ENCODE results near the gene KATNAL2. TPM values are rescaled to one million over a fixed set of nuclear protein-coding genes. Genes with fewer than 3 reads are reported as not detected.
"Not testable (repeated sequence)": the region's sequence is repeated elsewhere in the genome, so short reads cannot be mapped to it uniquely, and the experiment has no call there.

The KATNAL2 gene
- total RNA-seq, 2 donors from 2014 or later = 5.6 to 5.7 TPM

DNA sequence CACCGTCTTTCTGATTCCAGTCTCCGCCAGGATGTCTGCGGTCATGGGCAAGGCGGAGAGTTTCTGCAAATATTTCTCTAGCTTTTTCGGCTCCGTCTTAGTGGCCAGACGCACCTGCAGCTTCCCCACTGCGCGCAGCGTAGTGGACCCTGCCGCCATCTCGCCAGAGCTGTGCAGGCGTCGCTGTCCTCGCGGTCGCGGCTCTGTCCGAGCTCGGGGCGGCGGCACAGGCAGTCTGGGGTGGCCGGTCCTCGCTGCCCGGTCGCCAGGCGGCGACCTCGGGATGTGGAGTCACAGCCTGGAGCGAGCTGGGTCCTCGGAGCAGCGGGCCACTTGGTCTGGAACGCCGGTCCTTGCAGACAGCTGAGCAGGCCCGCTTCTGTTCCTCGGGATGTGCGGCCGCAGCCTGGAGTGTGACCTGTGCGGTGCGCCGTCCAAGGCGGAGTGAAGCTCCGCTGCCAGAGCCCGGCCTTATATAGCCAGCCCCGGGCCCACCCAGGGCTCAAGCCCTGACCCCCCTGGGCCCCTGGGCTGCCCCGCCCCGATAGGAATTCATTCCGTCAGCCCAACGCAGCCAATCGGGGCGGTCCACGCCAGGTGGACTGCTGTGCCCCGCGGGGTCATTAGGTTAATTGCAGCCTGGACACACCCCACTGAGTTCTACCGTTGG is 112.4 kb downstream of the KATNAL2 start:
- not testable (repeated sequence) for H3K9me3 ChIP-seq; H3K27ac ChIP-seq; H3K4me3 ChIP-seq; H3K36me3 ChIP-seq; ATAC-seq (ENCODE audit: insufficient number of reproducible peaks, low FRiP score, low read depth); H3K27me3 ChIP-seq (replicated peaks; ENCODE audit: insufficient read depth); H3K4me1 ChIP-seq (ENCODE audit: control insufficient read depth in 1 of 2, low read depth in 2 of 2); DNase-seq (ENCODE audit: low spot score)

DNA sequence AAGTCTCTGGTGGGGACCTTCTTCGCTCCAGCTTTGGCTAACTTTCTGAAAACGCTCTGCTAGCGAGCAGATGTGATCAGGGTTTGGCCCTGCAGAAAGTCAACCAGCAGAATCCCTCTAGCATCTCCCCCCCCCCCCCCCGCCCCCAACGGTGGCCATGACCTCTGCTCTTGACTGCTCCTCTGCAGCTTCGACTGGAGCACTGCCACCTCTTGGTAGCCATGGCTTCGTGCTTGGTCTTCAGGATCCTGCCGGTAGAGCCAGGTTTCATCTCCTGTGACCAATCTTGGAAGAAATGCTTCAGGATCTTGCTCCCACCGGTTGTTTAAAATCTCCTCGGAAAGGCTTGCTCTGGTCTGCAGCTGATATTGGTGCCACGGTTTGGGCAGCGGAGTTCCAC is 113.5 kb downstream of the KATNAL2 start:
- not testable (repeated sequence) for H3K27ac ChIP-seq; ATAC-seq (ENCODE audit: insufficient number of reproducible peaks, low FRiP score, low read depth); H3K9me3 ChIP-seq; H3K27me3 ChIP-seq (replicated peaks; ENCODE audit: insufficient read depth); H3K4me1 ChIP-seq (ENCODE audit: control insufficient read depth in 1 of 2, low read depth in 2 of 2); H3K36me3 ChIP-seq; DNase-seq (ENCODE audit: low spot score); H3K4me3 ChIP-seq

DNA sequence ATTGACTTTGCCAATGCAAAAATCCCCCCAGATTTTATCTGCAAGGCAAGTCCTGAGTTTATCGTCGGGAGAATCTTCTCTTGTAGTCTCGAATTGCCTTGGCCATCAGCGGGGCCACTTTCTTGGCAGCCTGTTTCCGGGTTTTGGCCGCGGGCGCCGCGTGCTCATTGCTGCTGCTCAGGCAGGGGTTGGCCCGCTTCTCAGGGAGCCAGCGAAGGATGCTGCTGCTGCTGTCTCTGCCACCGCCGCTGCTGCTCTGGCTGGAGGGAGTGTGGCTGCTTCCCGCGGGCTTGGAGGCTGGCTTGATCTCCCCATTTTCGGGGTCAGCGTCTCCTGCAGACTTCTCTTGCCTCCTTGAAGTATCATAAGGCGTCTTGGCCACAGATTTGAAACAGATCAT is 115.5 kb downstream of the KATNAL2 start:
- Histone ChIP-seq H3K4me3 (no peak overlapping the region), H3K4me1 (ENCODE audit: control insufficient read depth in 1 of 2, low read depth in 2 of 2) (no peaks in the 10 kb centered on the region), H3K36me3 (no peaks in the 10 kb centered on the region), H3K27me3 (replicated peaks; ENCODE audit: insufficient read depth) (no peaks in the 10 kb centered on the region), H3K9me3 (no peaks in the 10 kb centered on the region), H3K27ac (no peak overlapping the region)
- DNase-seq (ENCODE audit: low spot score) = no peak
- ATAC-seq (ENCODE audit: insufficient number of reproducible peaks, low FRiP score, low read depth) = no peak
- TF ChIP-seq, protein P1, sequence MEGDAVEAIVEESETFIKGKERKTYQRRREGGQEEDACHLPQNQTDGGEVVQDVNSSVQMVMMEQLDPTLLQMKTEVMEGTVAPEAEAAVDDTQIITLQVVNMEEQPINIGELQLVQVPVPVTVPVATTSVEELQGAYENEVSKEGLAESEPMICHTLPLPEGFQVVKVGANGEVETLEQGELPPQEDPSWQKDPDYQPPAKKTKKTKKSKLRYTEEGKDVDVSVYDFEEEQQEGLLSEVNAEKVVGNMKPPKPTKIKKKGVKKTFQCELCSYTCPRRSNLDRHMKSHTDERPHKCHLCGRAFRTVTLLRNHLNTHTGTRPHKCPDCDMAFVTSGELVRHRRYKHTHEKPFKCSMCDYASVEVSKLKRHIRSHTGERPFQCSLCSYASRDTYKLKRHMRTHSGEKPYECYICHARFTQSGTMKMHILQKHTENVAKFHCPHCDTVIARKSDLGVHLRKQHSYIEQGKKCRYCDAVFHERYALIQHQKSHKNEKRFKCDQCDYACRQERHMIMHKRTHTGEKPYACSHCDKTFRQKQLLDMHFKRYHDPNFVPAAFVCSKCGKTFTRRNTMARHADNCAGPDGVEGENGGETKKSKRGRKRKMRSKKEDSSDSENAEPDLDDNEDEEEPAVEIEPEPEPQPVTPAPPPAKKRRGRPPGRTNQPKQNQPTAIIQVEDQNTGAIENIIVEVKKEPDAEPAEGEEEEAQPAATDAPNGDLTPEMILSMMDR (IDR thresholded peaks at IDR 0.05) = no peak

DNA sequence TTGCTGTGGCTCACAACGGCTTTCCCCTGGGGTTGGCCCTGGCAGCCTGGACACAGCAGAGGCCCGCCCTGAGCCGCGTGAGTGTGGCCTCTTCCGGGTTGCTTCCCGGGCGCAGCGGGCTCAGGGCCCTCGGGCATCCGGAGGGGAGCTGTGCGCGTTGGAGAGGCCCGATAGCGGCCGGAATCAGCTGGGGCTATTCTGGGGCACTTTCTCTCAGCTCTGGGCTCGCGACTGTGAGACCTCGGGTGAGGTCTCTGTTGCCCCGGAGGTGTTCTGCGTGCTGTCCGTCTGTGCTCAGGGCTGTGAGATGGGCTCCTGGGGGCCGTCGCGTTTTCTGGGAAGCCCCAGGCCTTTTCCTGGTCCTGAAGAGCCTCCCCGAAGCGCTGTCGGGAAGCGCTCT is 117.2 kb downstream of the KATNAL2 start:
- H3K27ac ChIP-seq; ATAC-seq (ENCODE audit: insufficient number of reproducible peaks, low FRiP score, low read depth); H3K27me3 ChIP-seq (replicated peaks; ENCODE audit: insufficient read depth); H3K4me1 ChIP-seq (ENCODE audit: control insufficient read depth in 1 of 2, low read depth in 2 of 2); H3K4me3 ChIP-seq; H3K36me3 ChIP-seq; DNase-seq (ENCODE audit: low spot score); H3K9me3 ChIP-seq: not testable (repeated sequence)

DNA sequence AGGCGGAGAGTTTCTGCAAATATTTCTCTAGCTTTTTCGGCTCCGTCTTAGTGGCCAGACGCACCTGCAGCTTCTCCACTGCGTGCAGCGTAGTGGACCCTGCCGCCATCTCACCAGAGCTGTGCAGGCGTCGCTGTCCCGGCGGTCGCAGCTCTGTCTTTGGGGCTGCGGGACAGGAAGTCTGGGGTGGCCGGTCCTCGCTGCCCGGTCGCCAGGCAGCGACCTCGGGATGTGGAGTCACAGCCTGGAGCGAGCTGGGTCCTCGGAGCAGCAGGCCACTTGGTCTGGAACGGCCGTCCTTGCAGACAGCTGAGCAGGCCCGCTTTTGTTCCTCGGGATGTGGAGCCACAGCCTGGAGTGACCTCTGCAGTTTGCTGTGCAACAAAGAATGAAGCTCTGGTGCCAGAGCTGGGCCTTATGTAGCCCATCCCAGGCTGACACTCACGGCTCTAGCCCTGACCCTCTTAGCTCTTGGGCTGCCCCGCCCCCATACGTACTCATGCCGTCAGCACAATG is 117.8 kb downstream of the KATNAL2 start, which contains the start of gene ELOA2:
Gene ELOA2, minus strand, starts transcription at position 466 of the 516 bp plus-strand sequence. Its CDS starts 357 bp downstream, at position 109.
- no peaks in the 10 kb centered on the region for H3K36me3 ChIP-seq
- H3K27ac ChIP-seq = no peak within 1 kb of the TSS
- DNase-seq (ENCODE audit: low spot score) (no peak), ATAC-seq (ENCODE audit: insufficient number of reproducible peaks, low FRiP score, low read depth) (no peak)
- TF ChIP-seq, protein P1 (IDR thresholded peaks at IDR 0.05) = no peak
- H3K4me3 ChIP-seq = no peak within 1 kb of the TSS
- no peaks in the 10 kb centered on the region for H3K9me3 ChIP-seq
- H3K27me3 ChIP-seq (replicated peaks; ENCODE audit: insufficient read depth) = no peaks in the 10 kb centered on the region
- H3K4me1 ChIP-seq (ENCODE audit: control insufficient read depth in 1 of 2, low read depth in 2 of 2) = no peaks in the 10 kb centered on the region

DNA sequence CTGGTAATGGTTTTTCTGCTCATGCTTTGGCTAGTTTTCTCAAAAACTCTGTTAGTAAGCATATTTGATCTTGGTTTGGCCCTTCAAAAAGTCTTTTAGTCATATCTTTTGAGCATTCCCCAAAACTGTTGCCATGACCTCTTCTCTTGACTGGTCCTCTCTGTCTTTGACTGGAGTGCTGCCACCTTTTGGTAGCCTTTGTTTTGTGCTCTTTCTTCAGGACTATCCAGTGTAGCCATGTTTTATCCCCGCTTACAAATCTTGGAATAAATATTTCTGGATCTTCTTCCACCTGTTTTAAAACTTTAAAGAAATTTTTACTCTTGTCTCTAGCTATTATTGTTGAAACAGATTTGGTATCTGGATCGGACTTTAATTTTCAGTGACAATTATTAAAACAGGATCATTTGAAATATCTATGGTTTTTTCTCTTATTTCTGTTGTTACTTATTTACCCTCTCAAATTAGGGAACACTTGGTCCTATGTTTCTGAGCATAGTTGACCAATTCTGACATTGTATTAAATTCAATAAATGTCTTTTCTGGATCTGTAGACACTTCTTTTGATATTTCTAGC is 119.0 kb downstream of the KATNAL2 start:
- H3K36me3 ChIP-seq = no peaks in the 10 kb centered on the region
- H3K4me1 ChIP-seq (ENCODE audit: control insufficient read depth in 1 of 2, low read depth in 2 of 2) = no peaks in the 10 kb centered on the region
- H3K27ac ChIP-seq = no peak overlapping the region
- ATAC-seq (ENCODE audit: insufficient number of reproducible peaks, low FRiP score, low read depth) = no peak
- no peaks in the 10 kb centered on the region for H3K27me3 ChIP-seq (replicated peaks; ENCODE audit: insufficient read depth)
- no peak for DNase-seq (ENCODE audit: low spot score)
- H3K4me3 ChIP-seq = no peak overlapping the region
- TF ChIP-seq, protein P1 (IDR thresholded peaks at IDR 0.05) = no peak
- H3K9me3 ChIP-seq = no peaks in the 10 kb centered on the region

Data from thoracic aorta (tissue), 2 donors.